HuH-7.5 (cell line): ENCODE results near the gene ASTN2.

Experiments
- DNase-seq: peaks from one replicate; pipeline ENCODE4 v3.0.0; 2011; ENCODE audit warnings: low spot score

Gene ASTN2

GRCh38 chr9:116661037-116661954 lies 753.6 kb downstream of the ASTN2 start:
- peak; percentile 45 for DNase-seq

GRCh38 chr9:116658265-116658664 lies 756.6 kb downstream of the ASTN2 start:
- no peak for DNase-seq

GRCh38 chr9:116656977-116657376 lies 757.9 kb downstream of the ASTN2 start:
- DNase-seq = no peak

- DNase-seq = no peak
Measured at GRCh38 chr9:116656501-116656971, 758.3 kb downstream of the ASTN2 start.

GRCh38 chr9:116654059-116654355 lies 760.9 kb downstream of the ASTN2 start:
- no peak for DNase-seq

- no peak for DNase-seq
Measured at GRCh38 chr9:116653348-116654058, 761.4 kb downstream of the ASTN2 start.

GRCh38 chr9:116647515-116647809 lies 767.4 kb downstream of the ASTN2 start:
- DNase-seq = no peak

- no peak for DNase-seq
Measured at GRCh38 chr9:116646661-116647514, 768.0 kb downstream of the ASTN2 start.

- no peak for DNase-seq
Measured at GRCh38 chr9:116644091-116644688, 770.7 kb downstream of the ASTN2 start.

- no peak for DNase-seq
Measured at GRCh38 chr9:116643691-116644090, 771.2 kb downstream of the ASTN2 start.

- DNase-seq = no peak
Measured at GRCh38 chr9:116641292-116642059, 773.4 kb downstream of the ASTN2 start.

- DNase-seq = no peak
Measured at GRCh38 chr9:116639251-116639741, 775.6 kb downstream of the ASTN2 start.

GRCh38 chr9:116635908-116636307 lies 778.9 kb downstream of the ASTN2 start:
- DNase-seq = no peak

- DNase-seq = no peak
Measured at GRCh38 chr9:116632990-116633838, 781.6 kb downstream of the ASTN2 start.

- no peak for DNase-seq
Measured at GRCh38 chr9:116629634-116630033, 785.2 kb downstream of the ASTN2 start.

- no peak for DNase-seq
Measured at GRCh38 chr9:116628716-116629115, 786.1 kb downstream of the ASTN2 start.

GRCh38 chr9:116627433-116627832 lies 787.4 kb downstream of the ASTN2 start:
- DNase-seq = no peak

GRCh38 chr9:116626762-116627161 lies 788.1 kb downstream of the ASTN2 start:
- DNase-seq = no peak

- DNase-seq = no peak
Measured at GRCh38 chr9:116623715-116624114, 791.1 kb downstream of the ASTN2 start.

- no peak for DNase-seq
Measured at GRCh38 chr9:116617389-116617788, 797.5 kb downstream of the ASTN2 start.
